Heart left ventricle (tissue), 16 donors: Measurements from ENCODE around the gene SLC10A4. TPM values are rescaled to one million over a fixed set of nuclear protein-coding genes. Genes with fewer than 3 reads are reported as not detected.
A peak's percentile ranks its signal among the peaks of the same experiment; 100 is the strongest.

Experiments
- ATAC-seq, 4 donors: fragments of 200-7000 bp; cut with Tn5 transposase; one replicate each; pipeline ENCODE4 v1.9.1; 2020 to 2022; ENCODE audit warnings: moderate library complexity in 4 of 4, mild to moderate bottlenecking in 3 of 4, moderate number of reproducible peaks in 1 of 4
- DNase-seq, 5 donors: peaks; one replicate each; pipeline ENCODE4 v3.0.0-alpha.2; 2020
- H3K27ac ChIP-seq, 12 donors: fragments of 200-600 bp; sonication (generic) in 4 of 12; one replicate each; pipeline versions ENCODE4 v1.5.0 to v1.8.0; 2016 to 2022; ENCODE audit warnings: mild to moderate bottlenecking in 2 of 12
- H3K27me3 ChIP-seq, 9 donors: fragments of 200-600 bp; sonication (generic) in 2 of 9; one replicate each; pipeline versions ENCODE4 v1.5.1 to v1.8.0; 2016 to 2022; ENCODE audit warnings: mild to moderate bottlenecking in 3 of 9
- H3K36me3 ChIP-seq, 9 donors: fragments of 200-600 bp; sonication (generic) in 2 of 9; one replicate each; pipeline versions ENCODE4 v1.5.0 to v1.8.0; 2018 to 2022; ENCODE audit warnings: mild to moderate bottlenecking in 2 of 9
- H3K4me1 ChIP-seq, 12 donors: fragments of 200-600 bp; sonication (generic) in 4 of 12; one replicate each; pipeline versions ENCODE4 v1.5.0 to v1.8.0; 2016 to 2022; ENCODE audit warnings: mild to moderate bottlenecking in 3 of 12
- H3K4me3 ChIP-seq, 12 donors: fragments of 200-600 bp; sonication (generic) in 4 of 12; one replicate each; pipeline versions ENCODE4 v1.5.0 to v1.8.0; 2017 to 2022; ENCODE audit warnings: mild to moderate bottlenecking in 9 of 12, moderate library complexity in 4 of 12
- H3K9me3 ChIP-seq, 12 donors: fragments of 200-600 bp; sonication (generic) in 4 of 12; one replicate each; pipeline versions ENCODE4 v1.5.0 to v1.8.0; 2016 to 2022; ENCODE audit warnings: mild to moderate bottlenecking in 1 of 12
- POLR2A ChIP-seq, 2 donors: fragments of 450-650 bp; IDR thresholded peaks; one replicate each; pipeline ENCODE4 v1.6.1; 2017; ENCODE audit warnings: antibody characterized with exemption in 2 of 2, mild to moderate bottlenecking in 2 of 2, moderate library complexity in 2 of 2
- WGBS, 4 donors: extraction: QIAGEN DNeasy Blood & Tissue Kit in 2 of 4; methylation state at CpG; one replicate each; pipeline versions ENCODE4 v1.1.5 to v1.1.7; 2013 to 2018; 5-methylcytosine and 5-hydroxymethylcytosine counted together
- intact Hi-C, 10 donors: fragments of 100-400 bp; cut with DNase I; formaldehyde crosslinking; loops; one replicate each; pipeline versions ENCODE4 v1.11.1 to v1.14.2; 2022
- polyA plus RNA-seq, 2 donors: library from polyadenylated mRNA; stranded (reverse); fragments of 200-250 nt; gene quantifications; one replicate each; pipeline ENCODE4 v1.2.3, GENCODE V29; 2013
- total RNA-seq, 9 donors: library from RNA; depleted of rRNA in 2 of 9; stranded (reverse); fragments of >200 nt in 2 of 9; fragmentation: NEBNext Ultra II Directional in 3 of 9; extraction: Animal tissue kit (Norgen Biotek cat#: 25700) in 3 of 9; gene quantifications; one replicate each; pipeline versions ENCODE4 v1.1.0 to v1.2.4, GENCODE V29; 2016 to 2023
- TF ChIP-seq, protein P1 (sequence below), 12 donors: fragments of 200-600 bp; sonication (generic) in 4 of 12; IDR thresholded peaks; one replicate each; pipeline versions ENCODE4 v1.5.0 to v1.8.0; 2018 to 2022; ENCODE audit warnings: antibody characterized with exemption in 12 of 12, mild to moderate bottlenecking in 5 of 12
- donor health status: ischemic (EF 13 %, LVEDD 7.1; RV severe dilation, severe dysfunction).
- donor health status: healthy with polysubstance abuse.
- donor health status: DM: no; HTN: yes; CAD: no.
- donor health status: DM: no; HTN: no; CAD: no.
- donor health status: ischemic (EF 25% LVEDD 6.9; RV normal size, moderate dysfunction).
- donor health status: ischemic (EF 25% LVEDD 5.7; RV mildly dilated, moderate dysfunction).
- donor health status: healthy.
- donor health status: DM: yes; HTN: yes; CAD: no.
- donor health status: ischemic (EF 35%, LVEDD 5.7; RV mildly dilated, moderate dysfunction).
- donor health status: nonischemic (EF 11% LVEDD 7.7; RV severe dilation, severe dysfunction).
- donor health status: DM: yes; HTN: yes; CAD: no.
- donor health status: PGD.
- donor health status: ischemic (EF 29% LVEDD 5.4; RV normal size, mild dysfunction).
- donor health status: nonischemic (EF 23%, LVEDD 6.1; RV moderate dilation, normal function).

The SLC10A4 gene
- total and polyA plus RNA-seq, 11 donors = 0.15 to 0.45 (median 0.33) TPM; not detected in 4

DNA sequence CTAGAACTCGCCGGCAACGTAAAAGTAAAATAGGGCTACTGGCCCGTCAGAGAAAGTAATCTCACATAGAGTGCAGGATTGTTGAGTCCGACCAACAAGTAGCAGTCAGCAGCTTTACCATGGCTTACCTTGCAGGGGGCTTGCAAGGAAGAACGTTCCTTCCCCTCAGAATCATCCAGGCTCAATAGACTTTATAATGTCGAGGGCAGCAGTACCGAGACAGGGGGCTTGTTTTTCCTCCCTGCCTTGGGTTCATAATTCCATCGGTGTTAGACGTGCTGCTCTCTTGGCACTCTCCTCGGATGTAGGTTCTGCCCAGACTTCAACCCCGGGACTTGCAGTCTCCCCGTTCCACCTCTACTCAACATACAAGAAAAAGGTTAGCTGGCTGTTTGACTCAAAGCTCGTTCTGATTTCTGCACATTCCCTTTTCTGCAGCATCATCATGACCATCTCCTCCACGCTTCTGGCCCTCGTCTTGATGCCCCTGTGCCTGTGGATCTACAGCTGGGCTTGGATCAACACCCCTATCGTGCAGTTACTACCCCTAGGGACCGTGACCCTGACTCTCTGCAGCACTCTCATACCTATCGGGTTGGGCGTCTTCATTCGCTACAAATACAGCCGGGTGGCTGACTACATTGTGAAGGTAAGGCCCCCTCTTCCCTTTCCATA, 1.5 kb downstream of the SLC10A4 start:
- H3K4me3 ChIP-seq = peak overlapping the region in 1 of 12 donors; percentile 46
- DNase-seq (no peak), ATAC-seq (no peak)
- peaks cover 19 to 87% (median 46%) of the 10 kb centered on the region in 9 donors for H3K27me3 ChIP-seq
- H3K4me1 ChIP-seq = peaks cover 0 to 14% (median under 1%) of the 10 kb centered on the region in 12 donors
- H3K36me3 ChIP-seq = no peaks in the 10 kb centered on the region
- intact Hi-C loops = no loop called here
- no peak for TF ChIP-seq POLR2A (IDR thresholded peaks at IDR 0.05)
- TF ChIP-seq, protein P1, sequence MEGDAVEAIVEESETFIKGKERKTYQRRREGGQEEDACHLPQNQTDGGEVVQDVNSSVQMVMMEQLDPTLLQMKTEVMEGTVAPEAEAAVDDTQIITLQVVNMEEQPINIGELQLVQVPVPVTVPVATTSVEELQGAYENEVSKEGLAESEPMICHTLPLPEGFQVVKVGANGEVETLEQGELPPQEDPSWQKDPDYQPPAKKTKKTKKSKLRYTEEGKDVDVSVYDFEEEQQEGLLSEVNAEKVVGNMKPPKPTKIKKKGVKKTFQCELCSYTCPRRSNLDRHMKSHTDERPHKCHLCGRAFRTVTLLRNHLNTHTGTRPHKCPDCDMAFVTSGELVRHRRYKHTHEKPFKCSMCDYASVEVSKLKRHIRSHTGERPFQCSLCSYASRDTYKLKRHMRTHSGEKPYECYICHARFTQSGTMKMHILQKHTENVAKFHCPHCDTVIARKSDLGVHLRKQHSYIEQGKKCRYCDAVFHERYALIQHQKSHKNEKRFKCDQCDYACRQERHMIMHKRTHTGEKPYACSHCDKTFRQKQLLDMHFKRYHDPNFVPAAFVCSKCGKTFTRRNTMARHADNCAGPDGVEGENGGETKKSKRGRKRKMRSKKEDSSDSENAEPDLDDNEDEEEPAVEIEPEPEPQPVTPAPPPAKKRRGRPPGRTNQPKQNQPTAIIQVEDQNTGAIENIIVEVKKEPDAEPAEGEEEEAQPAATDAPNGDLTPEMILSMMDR (IDR thresholded peaks at IDR 0.05) = no peak
- no peak overlapping the region for H3K27ac ChIP-seq
- 32 to 53% (median 47%) methylated on average over 22 of the region's 22 CpGs for WGBS, 4 donors
- H3K9me3 ChIP-seq = no peaks in the 10 kb centered on the region

DNA sequence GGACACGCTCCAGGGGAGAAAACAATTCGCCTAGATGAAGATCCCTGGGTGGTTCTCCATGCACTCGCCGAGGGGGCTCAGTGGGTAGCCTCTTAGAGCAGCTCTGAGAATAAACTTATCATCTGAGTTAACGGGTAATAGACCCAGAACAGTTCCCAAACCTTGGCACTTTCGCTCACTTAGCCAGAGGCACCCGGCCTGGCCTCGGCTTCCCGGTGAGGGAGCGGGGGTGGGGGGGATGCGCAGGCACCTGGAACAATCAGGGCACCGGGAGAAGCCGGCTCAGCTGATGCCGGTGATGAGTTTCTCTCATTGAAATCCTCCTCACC, 6.5 kb downstream of the SLC10A4 start:
- DNase-seq = no peak
- Histone ChIP-seq H3K27me3 (peaks cover 17 to 76% (median 47%) of the 10 kb centered on the region in 9 donors), H3K4me3 (peak overlapping the region; percentile 1 to 52 (median 44)), H3K27ac (no peak overlapping the region), H3K4me1 (peaks cover 0 to 17% (median 2%) of the 10 kb centered on the region in 12 donors), H3K36me3 (no peaks in the 10 kb centered on the region), H3K9me3 (no peaks in the 10 kb centered on the region)
- peak in 1 of 4 donors; percentile 22 for ATAC-seq
- intact Hi-C loops = loop anchor here in 2 of 10 donors (10.0 kb wide), 1 partner anchor 45 kb away; no protein-coding TSS in a partner anchor
- no peak for TF ChIP-seq POLR2A (IDR thresholded peaks at IDR 0.05)
- TF ChIP-seq, protein P1 (IDR thresholded peaks at IDR 0.05) = no peak
- 16 to 35% (median 30%) methylated on average over 14 of the region's 14 CpGs for WGBS, 4 donors

DNA sequence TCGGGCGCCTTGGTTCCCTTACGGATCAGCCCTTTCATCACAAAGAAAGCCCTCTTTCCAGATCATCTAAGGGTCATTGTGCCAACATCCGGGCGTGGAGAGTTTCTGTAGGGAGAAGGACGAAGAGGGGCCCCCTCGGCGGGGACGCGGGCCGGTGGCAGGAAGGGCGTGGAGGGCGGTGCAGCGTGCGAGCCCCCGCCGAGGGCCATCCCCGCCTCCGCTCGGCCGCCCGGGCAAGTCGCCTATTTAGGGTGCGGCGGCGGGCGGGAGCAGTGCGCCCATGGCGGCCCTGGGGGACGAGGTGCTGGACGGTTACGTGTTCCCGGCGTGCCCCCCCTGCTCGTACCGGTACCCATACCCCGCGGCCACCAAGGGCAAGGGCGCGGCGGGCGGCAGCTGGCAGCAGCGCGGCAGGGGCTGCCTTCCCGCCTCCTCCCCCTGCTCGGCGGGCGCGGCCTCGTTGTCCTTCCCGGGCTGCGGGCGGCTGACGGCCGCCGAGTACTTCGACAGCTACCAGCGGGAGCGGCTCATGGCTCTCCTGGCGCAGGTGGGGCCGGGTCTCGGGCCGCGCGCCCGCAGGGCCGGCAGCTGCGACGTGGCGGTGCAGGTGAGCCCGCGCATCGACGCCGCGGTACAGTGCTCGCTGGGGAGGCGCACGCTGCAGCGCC, 7.0 kb downstream of the SLC10A4 start, which contains the start of gene ZAR1:
Gene ZAR1 (plus strand): TSS at position 241 of the 668 bp plus-strand sequence. CDS start 40 bp downstream, at position 281.
- Histone ChIP-seq H3K27me3 (peaks cover 17 to 71% (median 47%) of the 10 kb centered on the region in 9 donors), H3K4me3 (peak within 1 kb of the TSS; percentile 1 to 52 (median 44)), H3K4me1 (peaks cover 0 to 17% (median 2%) of the 10 kb centered on the region in 12 donors), H3K36me3 (no peaks in the 10 kb centered on the region), H3K9me3 (no peaks in the 10 kb centered on the region), H3K27ac (no peak within 1 kb of the TSS)
- intact Hi-C loops = loop anchor here in 2 of 10 donors (10.0 kb wide), 1 partner anchor 45 kb away; no protein-coding TSS in a partner anchor
- WGBS, 4 donors = 1 to 5% (median 3%) methylated on average over 15 to 80 of the region's 80 CpGs
- TF ChIP-seq POLR2A (IDR thresholded peaks at IDR 0.05) = no peak
- ATAC-seq (peak in 2 of 4 donors; percentile 51 to 66), DNase-seq (peak in 1 of 5 donors; percentile 60)

DNA sequence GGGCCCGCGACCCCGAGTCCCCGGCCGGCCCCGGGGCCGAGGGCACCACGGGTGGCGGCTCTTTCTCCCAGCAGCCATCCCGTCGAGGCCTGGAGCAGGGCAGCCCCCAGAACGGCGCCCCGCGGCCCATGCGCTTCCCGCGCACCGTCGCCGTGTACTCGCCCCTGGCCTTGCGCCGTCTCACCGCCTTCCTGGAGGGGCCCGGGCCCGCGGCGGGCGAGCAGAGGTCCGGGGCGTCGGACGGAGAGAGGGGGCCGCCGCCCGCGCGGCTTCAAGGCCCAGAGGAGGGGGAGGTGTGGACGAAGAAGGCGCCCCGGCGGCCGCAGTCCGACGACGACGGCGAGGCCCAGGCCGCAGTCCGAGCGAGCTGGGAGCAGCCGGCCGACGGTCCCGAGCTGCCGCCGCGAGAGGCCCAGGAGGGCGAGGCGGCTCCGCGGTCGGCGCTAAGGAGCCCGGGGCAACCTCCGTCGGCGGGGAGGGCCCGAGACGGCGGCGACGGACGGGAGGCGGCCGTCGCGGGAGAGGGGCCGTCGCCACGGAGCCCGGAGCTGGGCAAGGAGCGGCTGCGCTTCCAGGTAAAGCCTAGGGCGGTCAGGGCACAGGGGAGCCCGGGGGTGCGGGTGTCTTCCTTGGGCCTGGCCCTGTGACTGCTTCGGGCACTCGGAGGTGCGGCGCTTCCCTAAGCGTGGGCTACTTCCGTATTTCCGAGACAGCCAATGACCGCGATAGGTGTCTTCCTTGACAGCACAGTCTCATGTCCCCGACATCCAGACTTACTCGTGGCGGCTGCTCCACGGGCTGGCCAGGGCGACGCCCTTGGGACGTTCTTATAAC, 7.8 kb downstream of the SLC10A4 start:
- Histone ChIP-seq H3K27ac (no peak overlapping the region), H3K27me3 (peaks cover 17 to 65% (median 41%) of the 10 kb centered on the region in 9 donors), H3K9me3 (no peaks in the 10 kb centered on the region), H3K36me3 (no peaks in the 10 kb centered on the region), H3K4me3 (peak overlapping the region in 11 of 12 donors; percentile 1 to 52 (median 44)), H3K4me1 (peaks cover 0 to 17% (median 2%) of the 10 kb centered on the region in 12 donors)
- DNase-seq (no peak), ATAC-seq (peak in 1 of 4 donors; percentile 20)
- intact Hi-C loops = loop anchor here in 2 of 10 donors (10.0 kb wide), 1 partner anchor 46 kb away; no protein-coding TSS in a partner anchor
- WGBS, 4 donors = 6 to 16% (median 10%) methylated on average over 44 to 104 of the region's 104 CpGs
- TF ChIP-seq, protein P1 (IDR thresholded peaks at IDR 0.05) = no peak
- TF ChIP-seq POLR2A (IDR thresholded peaks at IDR 0.05) = no peak
